Stomach (tissue), 4 donors: Measurements from ENCODE around the gene ILF3.

ENCODE experiments used
- CTCF ChIP-seq, 7 experiments: fragments of 450-650 bp in 4 of 7; fragments of 200-600 bp in 3 of 7; sonication (generic) in 3 of 7; IDR thresholded peaks; one replicate each; pipeline ENCODE4 v1.5.1; 2016 to 2019; ENCODE audit warnings: antibody characterized with exemption in 7 of 7, control low read depth in 2 of 7, mild to moderate bottlenecking in 1 of 7
- POLR2AphosphoS5 ChIP-seq, 3 donors: sonication (generic); formaldehyde crosslinking; IDR thresholded peaks; one replicate each; pipeline ENCODE4 v1.6.1; 2016; ENCODE audit warnings: antibody characterized with exemption in 3 of 3

GRCh38 chr19:10679743-10680142 lies 25.6 kb downstream of the ILF3 start:
- TF ChIP-seq CTCF (IDR thresholded peaks at IDR 0.05) (no peak), POLR2AphosphoS5 (IDR thresholded peaks at IDR 0.05) (no peak)
